HepG2 (cell line): ENCODE results near the gene IFNL1. TPM values are rescaled to one million over a fixed set of nuclear protein-coding genes. Genes with fewer than 3 reads are reported as not detected.

Source experiments
- BCL6 ChIP-seq: IDR thresholded peaks from 2 replicates; pipeline ENCODE4 v1.6.1; 2016; ENCODE audit warnings: missing genetic modification reagents, missing compliant biosample characterization
- CREB1 ChIP-seq, 2 experiments: fragments of 450-650 bp in 1 of 2; IDR thresholded peaks; 2 replicates each; pipeline ENCODE4 v1.6.1; 2016 to 2017; ENCODE audit warnings: control low read depth in 1 of 2, mild to moderate bottlenecking in 1 of 2, missing compliant biosample characterization in 1 of 2, missing genetic modification characterization in 1 of 2
- ETV5 ChIP-seq: IDR thresholded peaks from 2 replicates; pipeline ENCODE4 v1.6.1; 2018; ENCODE audit warnings: missing biosample characterization, missing genetic modification reagents, inconsistent platforms, borderline replicate concordance
- GATAD1 ChIP-seq: IDR thresholded peaks from 2 replicates; pipeline ENCODE4 v1.6.1; 2016; ENCODE audit warnings: missing genetic modification reagents, missing compliant biosample characterization
- HBP1 ChIP-seq: IDR thresholded peaks from 2 replicates; pipeline ENCODE4 v1.6.1; 2016; ENCODE audit warnings: low read depth, control low read depth
- HNF4G ChIP-seq, 2 experiments: sonication (generic) in 1 of 2; formaldehyde crosslinking in 1 of 2; IDR thresholded peaks; 2 replicates each; pipeline versions ENCODE4 v1.4.0 to v1.6.1; 2011 to 2020; ENCODE audit warnings: borderline replicate concordance in 2 of 2, low read depth in 2 of 2, mild to moderate bottlenecking in 2 of 2, low read length in 1 of 2, missing genetic modification reagents in 1 of 2, moderate library complexity in 1 of 2
- MIER3 ChIP-seq: IDR thresholded peaks from 2 replicates; pipeline ENCODE4 v1.6.1; 2016; ENCODE audit warnings: missing compliant biosample characterization, borderline replicate concordance
- PAWR ChIP-seq: sonication (generic); formaldehyde crosslinking; IDR thresholded peaks from 2 replicates; pipeline ENCODE4 v1.4.0; 2020; ENCODE audit warnings: missing genetic modification reagents, mild to moderate bottlenecking, borderline replicate concordance
- SIX1 ChIP-seq: sonication (generic); formaldehyde crosslinking; IDR thresholded peaks from 2 replicates; pipeline ENCODE4 v1.4.0; 2020; ENCODE audit warnings: missing genetic modification reagents, borderline replicate concordance
- ZNF326 ChIP-seq: sonication (generic); formaldehyde crosslinking; IDR thresholded peaks from 2 replicates; pipeline ENCODE4 v1.4.0; 2020; ENCODE audit warnings: missing genetic modification reagents, borderline replicate concordance
- ZNF510 ChIP-seq: sonication (generic); formaldehyde crosslinking; IDR thresholded peaks from 2 replicates; pipeline ENCODE4 v1.4.0; 2020; ENCODE audit warnings: low read depth, mild to moderate bottlenecking, missing genetic modification reagents
- ZNF574 ChIP-seq: sonication (generic); formaldehyde crosslinking; IDR thresholded peaks from 2 replicates; pipeline ENCODE4 v1.4.0; 2020; ENCODE audit warnings: missing genetic modification reagents
- ZNF780A ChIP-seq: sonication (generic); formaldehyde crosslinking; IDR thresholded peaks from 2 replicates; pipeline ENCODE4 v1.8.0; 2022; ENCODE audit warnings: mild to moderate bottlenecking, missing genetic modification reagents, moderate library complexity
- polyA plus RNA-seq, 8 experiments: library from polyadenylated mRNA; depleted of rRNA in 3 of 8; stranded (reverse) in 7 of 8; unstranded in 1 of 8; fragments of >200 nt; fragmentation: Illumina TruSeq in 4 of 8; extraction: Trizol in 4 of 8; gene quantifications; 2 replicates each; pipeline versions ENCODE4 v1.2.1 to v1.2.3, GENCODE V29; 2011 to 2016; ENCODE audit warnings: low read depth in 4 of 8, missing spikeins in 1 of 8, mixed read lengths in 1 of 8; ENCODE audit not compliant: insufficient read depth in 1 of 8
- total RNA-seq, 5 experiments: library from RNA; depleted of rRNA; stranded (reverse); fragments of >200 nt; fragmentation: Illumina TruSeq; extraction: Trizol; gene quantifications; 2 replicates each; pipeline ENCODE4 v1.2.3, GENCODE V29; 2016; ENCODE audit warnings: low read depth in 1 of 5
- TF ChIP-seq, protein P1 (sequence below), 2 experiments: sonication (generic) in 1 of 2; formaldehyde crosslinking in 1 of 2; IDR thresholded peaks; 2 replicates each; pipeline versions ENCODE4 v1.4.0 to v1.6.1; 2016 to 2020; ENCODE audit warnings: borderline replicate concordance in 1 of 2, low read depth in 1 of 2, mild to moderate bottlenecking in 1 of 2, missing genetic modification reagents in 1 of 2
- TF ChIP-seq, protein P2 (sequence below): sonication (generic); formaldehyde crosslinking; IDR thresholded peaks from 2 replicates; pipeline ENCODE4 v1.4.0; 2020; ENCODE audit warnings: missing genetic modification reagents, borderline replicate concordance

IFNL1 gene
- total and polyA plus RNA-seq, 2 of the 13 experiments (the other 11 are each of a cell fraction or from before 2014, with no cell fraction given), result not detected

GRCh38 chr19:39341719-39342604, 45.8 kb downstream of the IFNL1 start, which contains the start of gene SAMD4B (continued):
- TF ChIP-seq ZNF574 (CRISPR knock-in tag), result peak; percentile 99
- TF ChIP-seq, protein P1, sequence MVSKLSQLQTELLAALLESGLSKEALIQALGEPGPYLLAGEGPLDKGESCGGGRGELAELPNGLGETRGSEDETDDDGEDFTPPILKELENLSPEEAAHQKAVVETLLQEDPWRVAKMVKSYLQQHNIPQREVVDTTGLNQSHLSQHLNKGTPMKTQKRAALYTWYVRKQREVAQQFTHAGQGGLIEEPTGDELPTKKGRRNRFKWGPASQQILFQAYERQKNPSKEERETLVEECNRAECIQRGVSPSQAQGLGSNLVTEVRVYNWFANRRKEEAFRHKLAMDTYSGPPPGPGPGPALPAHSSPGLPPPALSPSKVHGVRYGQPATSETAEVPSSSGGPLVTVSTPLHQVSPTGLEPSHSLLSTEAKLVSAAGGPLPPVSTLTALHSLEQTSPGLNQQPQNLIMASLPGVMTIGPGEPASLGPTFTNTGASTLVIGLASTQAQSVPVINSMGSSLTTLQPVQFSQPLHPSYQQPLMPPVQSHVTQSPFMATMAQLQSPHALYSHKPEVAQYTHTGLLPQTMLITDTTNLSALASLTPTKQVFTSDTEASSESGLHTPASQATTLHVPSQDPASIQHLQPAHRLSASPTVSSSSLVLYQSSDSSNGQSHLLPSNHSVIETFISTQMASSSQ (IDR thresholded peaks at IDR 0.05; ENCODE audit: low read depth), result no peak
- TF ChIP-seq, protein P1 (CRISPR knock-in tag; IDR thresholded peaks at IDR 0.05; ENCODE audit: borderline replicate concordance), result peak; percentile 63; the same call in 1 of the 2 replicates
- TF ChIP-seq BCL6, result peak; percentile 49; the same call in 1 of the 2 replicates
- no peak for TF ChIP-seq PAWR (CRISPR knock-in tag)
- TF ChIP-seq ZNF510 (CRISPR knock-in tag), result no peak
- peak; percentile 81; the same call in 1 of the 2 replicates for TF ChIP-seq HBP1
- TF ChIP-seq SIX1, result no peak
- no peak for TF ChIP-seq HNF4G (IDR thresholded peaks at IDR 0.05; ENCODE audit: borderline replicate concordance, low read depth, low read length)
- TF ChIP-seq HNF4G (CRISPR knock-in tag; IDR thresholded peaks at IDR 0.05; ENCODE audit: borderline replicate concordance, low read depth), result peak; percentile 68; the same call in 1 of the 2 replicates
- TF ChIP-seq GATAD1 (CRISPR knock-in tag), result peak; percentile 94
- peak; percentile 87 for TF ChIP-seq CREB1 (IDR thresholded peaks at IDR 0.05)
- TF ChIP-seq CREB1 (CRISPR knock-in tag; IDR thresholded peaks at IDR 0.05), result no peak; the same call in 1 of the 2 replicates
- TF ChIP-seq MIER3, result peak; percentile 85
- TF ChIP-seq, protein P2, sequence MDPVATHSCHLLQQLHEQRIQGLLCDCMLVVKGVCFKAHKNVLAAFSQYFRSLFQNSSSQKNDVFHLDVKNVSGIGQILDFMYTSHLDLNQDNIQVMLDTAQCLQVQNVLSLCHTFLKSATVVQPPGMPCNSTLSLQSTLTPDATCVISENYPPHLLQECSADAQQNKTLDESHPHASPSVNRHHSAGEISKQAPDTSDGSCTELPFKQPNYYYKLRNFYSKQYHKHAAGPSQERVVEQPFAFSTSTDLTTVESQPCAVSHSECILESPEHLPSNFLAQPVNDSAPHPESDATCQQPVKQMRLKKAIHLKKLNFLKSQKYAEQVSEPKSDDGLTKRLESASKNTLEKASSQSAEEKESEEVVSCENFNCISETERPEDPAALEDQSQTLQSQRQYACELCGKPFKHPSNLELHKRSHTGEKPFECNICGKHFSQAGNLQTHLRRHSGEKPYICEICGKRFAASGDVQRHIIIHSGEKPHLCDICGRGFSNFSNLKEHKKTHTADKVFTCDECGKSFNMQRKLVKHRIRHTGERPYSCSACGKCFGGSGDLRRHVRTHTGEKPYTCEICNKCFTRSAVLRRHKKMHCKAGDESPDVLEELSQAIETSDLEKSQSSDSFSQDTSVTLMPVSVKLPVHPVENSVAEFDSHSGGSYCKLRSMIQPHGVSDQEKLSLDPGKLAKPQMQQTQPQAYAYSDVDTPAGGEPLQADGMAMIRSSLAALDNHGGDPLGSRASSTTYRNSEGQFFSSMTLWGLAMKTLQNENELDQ (CRISPR knock-in tag), result 0 out of 2 replicates have a peak, but pooled peaks have one; percentile 36
- no peak for TF ChIP-seq ZNF780A (CRISPR knock-in tag)
- TF ChIP-seq ZNF326 (CRISPR knock-in tag), result no peak
- TF ChIP-seq ETV5 (CRISPR knock-in tag), result peak; percentile 44; the same call in 1 of the 2 replicates
